Measurements from ENCODE around the gene VSIR. TPM values are rescaled to one million over a fixed set of nuclear protein-coding genes. Genes with fewer than 3 reads are reported as not detected.

VSIR gene
- total RNA-seq, 1 donor from 2014 or later = 117 TPM

DNA sequence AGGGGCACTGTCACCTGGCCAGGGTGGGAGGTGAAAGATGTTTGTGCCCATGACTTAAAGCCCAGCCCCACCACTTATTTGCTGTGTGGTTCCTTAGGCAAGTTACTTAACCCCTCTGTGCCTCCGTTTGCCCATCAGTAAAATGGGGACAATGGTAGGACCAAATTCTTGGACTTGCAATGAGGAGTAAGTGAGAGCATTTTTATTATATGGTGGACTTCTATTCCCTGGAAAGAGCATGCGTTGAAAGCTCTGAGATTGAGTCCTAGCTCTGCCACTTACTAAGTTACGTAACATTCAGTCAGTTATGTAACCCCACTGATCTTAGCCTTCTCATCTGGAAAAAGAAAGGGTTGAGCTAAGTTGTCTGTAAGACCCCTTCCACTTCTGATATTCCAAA is 18.8 kb downstream of the VSIR start:
- peaks cover 89% of the 10 kb centered on the region for H3K4me1 ChIP-seq
- ATAC-seq = peak in 1 of 2 donors; percentile 53
- TF ChIP-seq, protein P1, sequence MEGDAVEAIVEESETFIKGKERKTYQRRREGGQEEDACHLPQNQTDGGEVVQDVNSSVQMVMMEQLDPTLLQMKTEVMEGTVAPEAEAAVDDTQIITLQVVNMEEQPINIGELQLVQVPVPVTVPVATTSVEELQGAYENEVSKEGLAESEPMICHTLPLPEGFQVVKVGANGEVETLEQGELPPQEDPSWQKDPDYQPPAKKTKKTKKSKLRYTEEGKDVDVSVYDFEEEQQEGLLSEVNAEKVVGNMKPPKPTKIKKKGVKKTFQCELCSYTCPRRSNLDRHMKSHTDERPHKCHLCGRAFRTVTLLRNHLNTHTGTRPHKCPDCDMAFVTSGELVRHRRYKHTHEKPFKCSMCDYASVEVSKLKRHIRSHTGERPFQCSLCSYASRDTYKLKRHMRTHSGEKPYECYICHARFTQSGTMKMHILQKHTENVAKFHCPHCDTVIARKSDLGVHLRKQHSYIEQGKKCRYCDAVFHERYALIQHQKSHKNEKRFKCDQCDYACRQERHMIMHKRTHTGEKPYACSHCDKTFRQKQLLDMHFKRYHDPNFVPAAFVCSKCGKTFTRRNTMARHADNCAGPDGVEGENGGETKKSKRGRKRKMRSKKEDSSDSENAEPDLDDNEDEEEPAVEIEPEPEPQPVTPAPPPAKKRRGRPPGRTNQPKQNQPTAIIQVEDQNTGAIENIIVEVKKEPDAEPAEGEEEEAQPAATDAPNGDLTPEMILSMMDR (IDR thresholded peaks at IDR 0.05) = no peak
- no peak overlapping the region for H3K4me3 ChIP-seq
- intact Hi-C loops (cut with DNase I) = no loop called here
- DNase-seq = no peak
- no peaks in the 10 kb centered on the region for H3K9me3 ChIP-seq
- H3K27me3 ChIP-seq (ENCODE audit: low read depth) = no peaks in the 10 kb centered on the region
- H3K36me3 ChIP-seq = peaks cover 79% of the 10 kb centered on the region
- H3K27ac ChIP-seq = peak overlapping the region; percentile 80

DNA sequence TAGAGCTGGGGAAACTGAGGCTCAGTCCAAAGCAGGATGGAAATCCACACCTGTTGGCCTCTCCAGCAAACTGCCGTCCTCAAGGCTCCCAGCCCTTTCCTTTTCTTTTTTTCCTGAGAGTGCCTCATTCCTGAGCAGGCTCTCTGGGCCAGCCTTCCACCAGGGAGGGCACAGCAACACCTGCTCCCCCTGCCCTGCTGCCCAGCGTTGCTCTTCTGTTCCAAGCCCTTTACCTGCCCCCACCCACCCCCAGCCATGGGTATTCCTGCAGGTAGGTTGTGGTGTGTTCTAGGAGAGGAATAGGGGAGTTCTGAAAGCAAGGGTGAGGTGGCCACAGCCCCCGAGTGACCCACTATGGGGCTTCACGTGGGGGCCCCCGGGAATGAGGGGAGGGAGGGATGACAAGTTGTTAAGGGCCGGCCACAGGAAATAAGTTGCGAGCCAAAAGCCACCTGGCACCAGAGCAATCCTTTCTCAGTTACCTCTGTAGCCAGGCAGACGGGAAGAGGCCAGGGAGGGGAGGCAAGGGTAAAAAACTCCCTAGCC is 19.3 kb downstream of the VSIR start:
- H3K4me3 ChIP-seq = no peak overlapping the region
- H3K9me3 ChIP-seq = no peaks in the 10 kb centered on the region
- no peaks in the 10 kb centered on the region for H3K27me3 ChIP-seq (ENCODE audit: low read depth)
- DNase-seq (no peak), ATAC-seq (no peak)
- peak overlapping the region; percentile 80 for H3K27ac ChIP-seq
- intact Hi-C loops (cut with DNase I) = no loop called here
- peaks cover 93% of the 10 kb centered on the region for H3K4me1 ChIP-seq
- peaks cover 78% of the 10 kb centered on the region for H3K36me3 ChIP-seq
- TF ChIP-seq, protein P1 (IDR thresholded peaks at IDR 0.05) = no peak

DNA sequence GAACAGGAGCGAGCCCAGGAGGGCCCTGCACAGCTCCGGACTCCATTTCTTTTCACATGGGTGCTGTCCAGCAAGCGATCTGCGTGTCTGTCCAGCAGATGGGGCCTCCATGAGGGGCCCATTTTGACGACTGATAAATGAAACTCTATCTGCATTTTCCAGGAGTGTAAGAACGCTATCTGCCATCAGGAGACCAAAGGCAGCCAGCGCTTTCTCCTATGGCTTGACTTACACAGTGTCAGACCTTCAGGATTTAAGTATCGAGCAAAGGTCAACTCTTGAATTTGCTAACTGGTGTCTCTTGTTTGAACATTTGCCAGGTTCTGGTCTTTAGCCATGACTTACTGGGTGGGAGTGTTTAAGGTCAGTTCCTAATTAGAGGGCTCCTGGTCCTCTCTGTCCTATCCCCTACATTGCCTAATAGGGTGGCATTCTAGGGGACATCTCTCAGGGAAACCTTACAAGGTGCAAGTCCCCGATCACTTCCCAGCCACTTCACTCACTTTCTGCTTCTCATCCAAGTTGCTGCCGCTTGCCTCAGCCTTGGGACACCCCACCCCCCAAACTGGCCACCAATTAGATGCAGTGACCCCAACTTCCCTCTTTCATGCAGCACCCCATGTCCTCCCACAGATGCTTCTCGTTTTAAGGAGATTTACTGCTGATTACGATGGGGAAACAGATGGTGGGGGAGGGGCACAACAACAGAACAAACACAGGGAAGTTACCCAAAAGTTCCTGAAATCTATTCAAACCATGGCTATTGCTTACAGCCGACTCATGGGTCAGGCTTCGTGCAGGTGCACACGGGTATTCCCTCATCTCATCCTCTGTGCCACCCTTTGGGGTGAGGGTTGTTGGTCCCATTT is 20.0 kb downstream of the VSIR start:
- Histone ChIP-seq H3K36me3 (peaks cover 71% of the 10 kb centered on the region), H3K27ac (peak overlapping the region; percentile 80), H3K9me3 (no peaks in the 10 kb centered on the region), H3K27me3 (ENCODE audit: low read depth) (no peaks in the 10 kb centered on the region), H3K4me3 (no peak overlapping the region), H3K4me1 (peaks cover 93% of the 10 kb centered on the region)
- TF ChIP-seq, protein P1 (IDR thresholded peaks at IDR 0.05) = no peak
- DNase-seq = peak; percentile 82
- ATAC-seq = peak; percentile 51 to 58
- intact Hi-C loops (cut with DNase I) = no loop called here

DNA sequence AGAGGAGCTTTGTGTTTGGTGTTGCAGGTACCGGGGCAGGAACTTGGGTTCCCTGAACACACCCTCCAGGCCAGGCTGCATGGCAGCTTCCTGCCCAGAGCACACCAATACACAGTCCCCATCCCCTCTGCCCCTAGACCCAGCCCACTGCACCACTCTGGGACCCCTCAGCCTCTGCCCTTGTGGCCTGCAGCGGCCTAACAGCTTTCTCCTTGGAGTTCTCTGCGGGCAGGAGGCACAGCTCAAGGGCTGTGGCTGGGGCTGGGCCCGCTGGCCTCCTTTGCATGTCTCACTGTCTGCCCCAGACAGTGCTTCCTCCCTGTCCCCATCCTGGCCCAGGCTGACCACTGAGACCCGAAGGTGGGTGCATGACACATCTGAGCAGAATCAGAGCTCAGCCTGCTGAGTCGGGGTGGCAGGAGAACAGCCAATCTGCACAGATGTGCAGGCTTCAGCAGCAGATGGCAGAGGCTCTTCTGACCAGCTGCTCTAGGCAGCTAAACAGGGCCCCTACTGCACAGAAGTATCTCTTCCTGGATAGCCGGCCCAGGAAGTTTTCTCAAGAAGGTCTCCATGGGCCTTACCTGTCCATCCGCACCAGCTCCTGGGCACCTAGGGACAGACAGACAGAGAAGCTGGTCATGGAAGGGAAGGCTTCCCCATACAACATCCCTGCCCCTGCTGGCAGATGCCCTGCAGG is 20.8 kb downstream of the VSIR start:
- intact Hi-C loops (cut with DNase I) = no loop called here
- TF ChIP-seq, protein P1 (IDR thresholded peaks at IDR 0.05) = no peak
- H3K4me1 ChIP-seq = peaks cover 93% of the 10 kb centered on the region
- peak overlapping the region; percentile 80 for H3K27ac ChIP-seq
- DNase-seq (no peak), ATAC-seq (no peak)
- no peak overlapping the region for H3K4me3 ChIP-seq
- no peaks in the 10 kb centered on the region for H3K9me3 ChIP-seq
- H3K27me3 ChIP-seq (ENCODE audit: low read depth) = no peaks in the 10 kb centered on the region
- H3K36me3 ChIP-seq = peaks cover 63% of the 10 kb centered on the region

DNA sequence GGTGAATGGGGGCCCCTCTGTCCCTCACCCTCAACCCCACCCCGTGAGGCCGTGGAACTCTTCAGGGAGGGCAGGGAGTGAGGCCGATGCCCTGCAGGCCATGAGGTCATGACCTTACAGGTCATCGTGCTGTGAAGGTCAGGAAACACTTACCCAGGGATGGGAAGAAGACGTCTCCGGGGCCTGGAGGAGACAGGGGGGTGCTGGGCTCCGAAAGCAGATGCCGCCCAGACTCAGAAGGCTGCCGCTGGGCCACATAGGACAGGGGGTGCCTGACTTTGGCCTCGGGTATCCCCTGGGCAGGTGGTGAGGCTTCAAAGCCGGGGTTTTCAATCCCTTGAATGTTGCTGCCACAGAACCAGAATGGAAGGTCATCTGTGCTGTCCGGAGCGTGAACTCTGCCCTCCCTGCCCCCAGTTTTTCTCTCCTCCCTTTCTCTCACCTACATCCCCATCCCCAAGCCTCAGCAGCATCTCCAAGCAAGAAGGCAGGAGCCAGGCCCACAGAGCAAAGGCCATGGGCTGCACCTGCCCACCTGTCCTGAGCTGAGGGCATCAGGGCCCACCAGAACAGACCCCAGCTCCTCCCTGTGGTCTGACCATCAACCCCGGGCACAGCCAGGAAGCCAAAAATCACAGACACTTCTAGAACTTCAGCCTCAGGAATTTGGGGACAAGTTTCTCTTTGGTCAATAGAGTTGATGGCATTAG is 21.6 kb downstream of the VSIR start:
- H3K36me3 ChIP-seq = peaks cover 58% of the 10 kb centered on the region
- peak overlapping the region; percentile 80 for H3K27ac ChIP-seq
- TF ChIP-seq, protein P1 (IDR thresholded peaks at IDR 0.05) = no peak
- H3K27me3 ChIP-seq (ENCODE audit: low read depth) = no peaks in the 10 kb centered on the region
- H3K9me3 ChIP-seq = no peaks in the 10 kb centered on the region
- H3K4me3 ChIP-seq = no peak overlapping the region
- DNase-seq (no peak), ATAC-seq (no peak)
- intact Hi-C loops (cut with DNase I) = no loop called here
- H3K4me1 ChIP-seq = peaks cover 93% of the 10 kb centered on the region
